OCI-LY1 (cell line): ENCODE results near the gene FZD2.

Experiments used
- H2AFZ ChIP-seq: fragments of 200-600 bp; sonication (generic), shearing (Covaris generic); 2 replicates; pipeline ENCODE4 v1.6.0; 2014; ENCODE audit warnings: antibody characterized with exemption, mild to moderate bottlenecking, low read length
- H3F3A ChIP-seq: fragments of 200-600 bp; sonication (generic), shearing (Covaris generic); 2 replicates; pipeline ENCODE4 v1.6.0; 2014; ENCODE audit warnings: mild to moderate bottlenecking, antibody characterized with exemption, low read length, moderate library complexity; ENCODE audit not compliant: insufficient read depth
- H3K27ac ChIP-seq: fragments of 200-600 bp; sonication (generic); 2 replicates; pipeline ENCODE4 v1.5.1; 2014; ENCODE audit warnings: low read length, mixed run types, mild to moderate bottlenecking, low read depth; ENCODE audit not compliant: poor library complexity, severe bottlenecking
- H3K27me3 ChIP-seq: fragments of 200-600 bp; sonication (generic); 2 replicates; pipeline ENCODE4 v1.6.0; 2014; ENCODE audit warnings: antibody characterized with exemption, mild to moderate bottlenecking, low read length, moderate library complexity; ENCODE audit not compliant: insufficient read depth
- H3K36me3 ChIP-seq: fragments of 200-600 bp; sonication (generic); 2 replicates; pipeline ENCODE4 v1.6.1; 2014; ENCODE audit warnings: mild to moderate bottlenecking, antibody characterized with exemption, low read length, moderate library complexity, mixed read lengths; ENCODE audit not compliant: insufficient read depth
- H3K4me1 ChIP-seq: fragments of 200-600 bp; sonication (generic); 2 replicates; pipeline ENCODE4 v1.5.1; 2014; ENCODE audit warnings: mild to moderate bottlenecking, low read length, moderate library complexity; ENCODE audit not compliant: insufficient read depth, severe bottlenecking
- H3K4me2 ChIP-seq: fragments of 200-600 bp; sonication (generic), shearing (Covaris generic); 2 replicates; pipeline ENCODE4 v1.6.1; 2014; ENCODE audit warnings: low read length
- H3K4me3 ChIP-seq: fragments of 200-600 bp; sonication (generic); 2 replicates; pipeline ENCODE4 v1.5.1; 2014; ENCODE audit warnings: low read length, low read depth, mild to moderate bottlenecking, mixed read lengths; ENCODE audit not compliant: poor library complexity, severe bottlenecking
- H3K79me2 ChIP-seq: fragments of 200-600 bp; shearing (Covaris generic); 2 replicates; pipeline ENCODE4 v1.6.1; 2016; ENCODE audit warnings: mixed run types, low read length, mixed read lengths; ENCODE audit not compliant: insufficient read depth
- H3K9ac ChIP-seq: fragments of 200-600 bp; sonication (generic), shearing (Covaris generic); 2 replicates; pipeline ENCODE4 v1.6.1; 2014; ENCODE audit warnings: mild to moderate bottlenecking, low read length, mixed read lengths
- H3K9me2 ChIP-seq: fragments of 200-600 bp; sonication (generic), shearing (Covaris generic); 2 replicates; pipeline ENCODE4 v1.6.1; 2014; ENCODE audit warnings: low read depth, mild to moderate bottlenecking, low read length, mixed read lengths
- H3K9me3 ChIP-seq: fragments of 200-600 bp; shearing (Covaris generic); 2 replicates; pipeline ENCODE4 v1.6.1; 2014; ENCODE audit warnings: low read length, mixed read lengths
- H4K20me1 ChIP-seq: fragments of 200-600 bp; sonication (generic), shearing (Covaris generic); 2 replicates; pipeline ENCODE4 v1.6.0; 2016; ENCODE audit warnings: mild to moderate bottlenecking, low read length; ENCODE audit not compliant: insufficient read depth
- EZH2 ChIP-seq: fragments of 200-600 bp; sonication (generic), shearing (Covaris generic); IDR thresholded peaks from 2 replicates; pipeline ENCODE4 v1.8.0; 2017; ENCODE audit warnings: borderline replicate concordance, mixed run types, mild to moderate bottlenecking, antibody characterized with exemption, low read length, moderate library complexity, mixed read lengths
- TF ChIP-seq, protein P1 (sequence below): fragments of 200-600 bp; sonication (generic), shearing (Covaris generic); IDR thresholded peaks from 2 replicates; pipeline ENCODE4 v1.5.1; 2017; ENCODE audit warnings: mild to moderate bottlenecking, antibody characterized with exemption, low read length, moderate library complexity, mixed read lengths

The FZD2 gene

DNA sequence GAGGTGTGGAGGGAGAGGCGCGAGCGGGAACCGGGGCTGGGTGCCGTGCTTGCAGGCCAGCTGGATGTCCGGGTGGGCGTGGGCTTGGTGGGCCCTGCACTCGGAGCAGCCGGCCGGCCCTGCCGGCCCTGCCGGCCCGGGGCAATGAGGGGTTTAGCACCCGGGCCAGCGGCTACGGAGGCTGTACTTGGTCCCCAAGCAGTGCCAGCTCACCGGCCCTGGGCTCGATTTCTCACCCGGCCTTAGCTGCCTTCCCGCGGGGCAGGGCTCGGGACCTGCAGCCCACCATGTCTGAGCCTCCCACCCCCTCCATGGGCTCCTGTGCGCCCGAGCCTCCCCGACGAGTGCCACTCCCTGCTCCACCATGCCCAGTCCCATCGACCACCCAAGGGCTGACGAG is 29.3 kb upstream of the FZD2 start:
- Histone ChIP-seq H3K9ac (no peak overlapping the region), H3K36me3 (no peaks in the 10 kb centered on the region), H3K4me3 (no peak overlapping the region), H3K4me2 (no peak overlapping the region), H2AFZ (no peak overlapping the region), H4K20me1 (no peaks in the 10 kb centered on the region), H3K79me2 (no peaks in the 10 kb centered on the region), H3F3A (no peaks in the 10 kb centered on the region), H3K9me3 (no peaks in the 10 kb centered on the region), H3K27me3 (peaks cover 8% of the 10 kb centered on the region), H3K4me1 (peaks cover 5% of the 10 kb centered on the region), H3K27ac (no peak overlapping the region), H3K9me2 (no peaks in the 10 kb centered on the region)
- TF ChIP-seq, protein P1, sequence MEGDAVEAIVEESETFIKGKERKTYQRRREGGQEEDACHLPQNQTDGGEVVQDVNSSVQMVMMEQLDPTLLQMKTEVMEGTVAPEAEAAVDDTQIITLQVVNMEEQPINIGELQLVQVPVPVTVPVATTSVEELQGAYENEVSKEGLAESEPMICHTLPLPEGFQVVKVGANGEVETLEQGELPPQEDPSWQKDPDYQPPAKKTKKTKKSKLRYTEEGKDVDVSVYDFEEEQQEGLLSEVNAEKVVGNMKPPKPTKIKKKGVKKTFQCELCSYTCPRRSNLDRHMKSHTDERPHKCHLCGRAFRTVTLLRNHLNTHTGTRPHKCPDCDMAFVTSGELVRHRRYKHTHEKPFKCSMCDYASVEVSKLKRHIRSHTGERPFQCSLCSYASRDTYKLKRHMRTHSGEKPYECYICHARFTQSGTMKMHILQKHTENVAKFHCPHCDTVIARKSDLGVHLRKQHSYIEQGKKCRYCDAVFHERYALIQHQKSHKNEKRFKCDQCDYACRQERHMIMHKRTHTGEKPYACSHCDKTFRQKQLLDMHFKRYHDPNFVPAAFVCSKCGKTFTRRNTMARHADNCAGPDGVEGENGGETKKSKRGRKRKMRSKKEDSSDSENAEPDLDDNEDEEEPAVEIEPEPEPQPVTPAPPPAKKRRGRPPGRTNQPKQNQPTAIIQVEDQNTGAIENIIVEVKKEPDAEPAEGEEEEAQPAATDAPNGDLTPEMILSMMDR, result no peak
- no peak for TF ChIP-seq EZH2

DNA sequence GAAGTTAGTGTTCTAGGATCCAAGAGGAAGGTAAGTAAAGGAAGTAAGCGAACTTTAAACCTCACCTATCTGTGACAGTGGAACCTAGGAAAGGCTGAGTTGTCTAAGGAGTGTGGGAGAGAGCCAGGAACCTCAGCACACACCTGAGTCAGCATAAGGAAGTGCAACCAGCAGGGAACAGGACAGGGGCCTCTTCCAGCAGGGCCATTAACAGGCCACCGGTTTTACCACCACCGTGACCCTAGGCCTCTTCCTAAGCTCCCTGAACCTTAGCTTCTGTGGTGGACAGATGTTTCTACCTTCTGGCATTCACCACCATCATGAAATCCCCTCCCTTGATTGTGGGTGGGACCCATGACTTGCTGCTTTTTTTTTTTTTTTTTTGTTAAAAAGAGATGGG is 27.4 kb upstream of the FZD2 start:
- no peak overlapping the region for H2AFZ ChIP-seq
- TF ChIP-seq, protein P1, result no peak
- TF ChIP-seq EZH2, result no peak
- H3K79me2 ChIP-seq, result no peaks in the 10 kb centered on the region

DNA sequence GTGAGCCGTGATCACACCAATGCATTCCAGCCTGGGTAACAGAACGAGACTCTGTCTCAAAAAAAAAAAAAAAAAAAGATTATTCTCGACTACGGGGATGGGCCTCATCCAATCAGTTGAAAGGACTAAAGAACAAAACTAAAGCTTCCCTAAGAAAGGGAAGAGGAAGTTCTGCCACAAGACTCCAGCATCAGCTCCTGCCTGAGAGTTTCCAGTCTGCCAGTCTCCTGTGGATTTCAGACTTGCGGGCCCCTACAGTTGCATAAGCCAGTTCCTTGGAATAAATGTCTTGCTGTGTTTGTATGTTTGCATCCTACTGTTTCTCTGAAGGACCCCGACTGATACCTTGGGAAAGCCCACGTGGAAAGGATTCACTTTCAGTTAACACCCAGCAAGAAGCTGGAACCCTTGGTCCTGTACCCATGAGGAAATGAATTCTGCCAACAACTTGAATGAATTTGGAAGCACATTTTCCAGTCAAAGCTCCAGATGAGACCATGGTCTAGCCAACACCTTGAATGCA is 26.3 kb upstream of the FZD2 start:
- H3K4me1 ChIP-seq, result peaks cover 5% of the 10 kb centered on the region
- TF ChIP-seq, protein P1, result no peak
- TF ChIP-seq EZH2, result no peak
- peaks cover 8% of the 10 kb centered on the region for H3K27me3 ChIP-seq
- H3K4me2 ChIP-seq, result no peak overlapping the region
- no peaks in the 10 kb centered on the region for H3K79me2 ChIP-seq
- H3K36me3 ChIP-seq, result no peaks in the 10 kb centered on the region
- no peak overlapping the region for H3K9ac ChIP-seq
- H3F3A ChIP-seq, result no peaks in the 10 kb centered on the region
- H3K27ac ChIP-seq, result no peak overlapping the region
- no peaks in the 10 kb centered on the region for H3K9me3 ChIP-seq
- no peak overlapping the region for H2AFZ ChIP-seq
- no peaks in the 10 kb centered on the region for H3K9me2 ChIP-seq
- no peaks in the 10 kb centered on the region for H4K20me1 ChIP-seq
- H3K4me3 ChIP-seq, result no peak overlapping the region

More for the DNA sequence above, 27.4 kb upstream of the FZD2 start:
- H3K4me2 ChIP-seq, result no peak overlapping the region
- H3K9ac ChIP-seq, result no peak overlapping the region
- H3K9me2 ChIP-seq, result no peaks in the 10 kb centered on the region
- peaks cover 5% of the 10 kb centered on the region for H3K4me1 ChIP-seq
- H3K36me3 ChIP-seq, result no peaks in the 10 kb centered on the region
- H3K27me3 ChIP-seq, result peaks cover 8% of the 10 kb centered on the region
- no peaks in the 10 kb centered on the region for H3K9me3 ChIP-seq
- H4K20me1 ChIP-seq, result no peaks in the 10 kb centered on the region
- no peaks in the 10 kb centered on the region for H3F3A ChIP-seq
- no peak overlapping the region for H3K27ac ChIP-seq
- H3K4me3 ChIP-seq, result no peak overlapping the region
